ENCODE data around the gene LDHB. TPM values are rescaled to one million over a fixed set of nuclear protein-coding genes. Genes with fewer than 3 reads are reported as not detected.

Gene LDHB
- total RNA-seq, 1 experiment from 2014 or later, result 1,343 TPM

GRCh38 chr12:21650997-21651396 is 6.6 kb downstream of the LDHB start:
- Histone ChIP-seq H2BK20ac (ENCODE audit: low read depth, low read length, poor library complexity, severe bottlenecking) (no peak overlapping the region), H4K20me1 (ENCODE audit: control insufficient read depth, insufficient read depth, insufficient read length) (no peaks in the 10 kb centered on the region), H3K23me2 (ENCODE audit: insufficient read length, low read depth, low read length, poor library complexity, severe bottlenecking) (no peaks in the 10 kb centered on the region), H3K79me1 (ENCODE audit: insufficient read depth, low read depth, low read length, poor library complexity, severe bottlenecking) (peaks cover 7% of the 10 kb centered on the region), H2BK5ac (ENCODE audit: insufficient read length, low read length) (no peak overlapping the region), H3K9ac (ENCODE audit: extremely low read depth, insufficient read length, low read length) (no peak overlapping the region), H2BK12ac (ENCODE audit: insufficient read length, low read depth, low read length) (no peak overlapping the region), H3K79me2 (ENCODE audit: insufficient read depth, low read length) (peaks cover 17% of the 10 kb centered on the region; the same call in 1 of the 2 replicates), H4K8ac (replicated peaks; ENCODE audit: insufficient read length, low read depth, low read length) (no peak overlapping the region), H3K18ac (ENCODE audit: insufficient read length, low read depth, low read length) (no peak overlapping the region), H4K91ac (ENCODE audit: insufficient read length, low read depth, low read length) (no peak overlapping the region), H3K27me3 (ENCODE audit: insufficient read depth, low read length) (no peaks in the 10 kb centered on the region), H3K27ac (ENCODE audit: insufficient read length, low read depth, low read length) (no peak overlapping the region), H3K56ac (ENCODE audit: insufficient read length, low read depth, low read length) (no peak overlapping the region), H2BK15ac (ENCODE audit: low read depth, low read length) (no peak overlapping the region), H3T11ph (ENCODE audit: low read length) (no peak overlapping the region), H3K4me1 (ENCODE audit: insufficient read depth, low read length) (no peaks in the 10 kb centered on the region; the same call in 1 of the 2 replicates), H3K4me2 (ENCODE audit: insufficient read depth, insufficient read length, low read length) (no peak overlapping the region), H3K23ac (ENCODE audit: insufficient read length, low read depth, low read length) (no peak overlapping the region), H2BK120ac (ENCODE audit: low read depth, low read length, poor library complexity, severe bottlenecking) (no peak overlapping the region), H3K4ac (ENCODE audit: low read depth, low read length) (no peak overlapping the region), H3K14ac (ENCODE audit: insufficient read depth, low read length) (no peak overlapping the region), H3K9me3 (ENCODE audit: control insufficient read depth, low read depth, low read length) (no peaks in the 10 kb centered on the region), H4K5ac (ENCODE audit: insufficient read length, low read depth, low read length) (no peak overlapping the region), H2AFZ (ENCODE audit: low read length) (no peak overlapping the region), H2AK5ac (ENCODE audit: insufficient read length, low read length) (no peak overlapping the region)
- DNase-seq, result no peak
- no peaks in the 10 kb centered on the region for H3K9me3 Mint-ChIP-seq
- H3K27me3 Mint-ChIP-seq (ENCODE audit: low read depth), result no peaks in the 10 kb centered on the region
- peak overlapping the region in 1 of 2 experiments; percentile 3; a peak in 2 of 5 replicates for H3K4me3 Mint-ChIP-seq
- peaks cover 76 to 96% (median 96%) of the 10 kb centered on the region in 3 experiments; a peak in 6 of 7 replicates for H3K36me3 Mint-ChIP-seq (ENCODE audit: insufficient read depth in 1 of 3, low read depth in 3 of 3)
- no peak overlapping the region; a peak in 1 of 7 replicates for H3K27ac Mint-ChIP-seq
- H3K4me1 Mint-ChIP-seq, result peaks cover 62 to 76% of the 10 kb centered on the region in 2 experiments
- TF ChIP-seq CTCF (conservative IDR thresholded peaks at IDR 0.05), result no peak
- no CpG with 5 or more reads among the region's 1 CpG for WGBS (ENCODE audit: extremely low coverage, insufficient read length, low lambda C conversion rate)

Measured in H9 (cell line).